Muscle of arm (tissue), 12 donors: ENCODE data around the gene TTC39B. TPM values are rescaled to one million over a fixed set of nuclear protein-coding genes. Genes with fewer than 3 reads are reported as not detected.

Experiments used
- DNase-seq: peaks from one replicate; pipeline ENCODE4 v3.0.0-alpha.2; 2013
- polyA plus RNA-seq, 12 donors: library from polyadenylated mRNA; unstranded; fragments of 120-200 nt; gene quantifications; one replicate each; pipeline ENCODE4 v1.2.1, GENCODE V29; 2013; ENCODE audit not compliant: insufficient read length in 12 of 12

Gene TTC39B
- polyA plus RNA-seq, 12 donors, result 2.0 to 6.3 (median 2.8) TPM; not detected in 1

- DNase-seq, result no peak
These were observed 126.9 kb downstream of the TTC39B start for GRCh38 chr9:15180124-15180523.

DNA sequence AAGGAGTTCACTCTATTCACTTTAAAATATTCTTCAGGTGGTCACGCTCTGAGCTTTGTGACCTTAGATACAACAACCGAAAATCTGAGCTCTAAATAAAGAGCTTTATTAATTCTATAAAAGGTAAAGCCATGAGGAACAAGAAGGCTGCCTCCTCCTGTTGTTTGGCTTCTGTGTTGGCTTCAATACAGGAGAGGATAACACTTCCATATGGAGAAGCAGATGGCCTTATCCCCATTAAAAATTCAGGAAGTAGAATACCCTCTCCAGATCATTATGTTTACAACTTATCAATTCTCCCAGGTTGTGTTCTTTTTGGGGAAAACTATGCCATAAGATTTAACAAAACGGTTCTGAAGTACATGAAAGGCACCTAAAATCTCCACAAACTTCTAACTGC is 128.4 kb downstream of the TTC39B start:
- DNase-seq, result no peak

DNA sequence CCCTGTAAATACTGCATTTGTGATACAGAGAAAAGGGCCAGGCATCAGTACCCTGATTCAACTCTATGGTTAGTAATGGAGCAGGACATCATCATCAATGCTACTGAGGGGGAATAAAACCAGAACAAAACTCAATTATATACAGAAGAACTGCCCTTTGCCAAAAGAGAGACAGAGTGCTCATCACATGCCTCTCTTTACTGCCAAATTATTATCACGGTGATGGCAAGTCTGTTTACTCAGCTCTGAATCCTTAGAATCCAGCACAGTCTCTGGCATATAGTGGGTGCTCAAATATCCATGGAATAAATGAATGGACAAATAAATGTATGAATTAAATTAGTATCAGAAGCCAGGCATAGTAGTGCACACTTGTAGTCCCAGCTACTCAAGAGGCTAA is 130.2 kb downstream of the TTC39B start:
- DNase-seq, result no peak

DNA sequence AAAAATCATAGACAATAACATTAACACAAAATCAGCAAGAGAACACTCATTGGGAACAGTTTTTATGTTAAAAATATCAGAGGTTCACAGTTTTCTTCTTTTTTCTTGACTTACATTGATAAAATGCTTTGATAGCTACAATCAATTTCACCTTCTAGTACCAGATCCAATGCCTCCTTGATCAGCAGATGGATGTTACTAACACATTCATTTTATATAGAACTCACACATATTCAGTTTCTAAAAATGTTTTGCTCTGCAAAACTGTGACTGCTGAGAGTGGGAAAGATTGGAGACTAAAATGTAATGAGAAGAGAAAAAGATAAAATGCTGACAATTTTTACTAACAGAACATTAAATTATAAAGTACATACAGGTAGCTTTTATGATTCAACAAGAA is 143.1 kb downstream of the TTC39B start:
- DNase-seq, result no peak

DNA sequence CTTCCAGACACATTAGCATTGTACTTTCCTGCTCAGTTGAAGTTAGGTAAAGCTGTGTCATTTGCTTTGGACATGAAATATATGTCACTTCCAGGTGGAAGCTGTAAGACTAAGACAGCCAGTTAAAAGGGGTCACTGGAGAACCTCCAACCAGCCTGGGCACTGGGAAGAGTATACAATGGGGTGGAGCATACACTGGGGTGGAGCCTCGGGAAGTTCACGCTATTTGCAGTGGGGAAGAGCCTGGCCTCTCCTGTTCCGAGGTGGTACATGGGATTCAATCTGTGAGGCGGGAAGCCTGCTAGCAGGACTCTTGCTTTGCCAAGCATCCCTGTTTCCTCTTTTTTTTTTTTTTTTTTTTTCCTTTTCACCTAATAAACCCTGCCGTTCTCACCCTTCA is 145.3 kb downstream of the TTC39B start:
- no peak for DNase-seq

DNA sequence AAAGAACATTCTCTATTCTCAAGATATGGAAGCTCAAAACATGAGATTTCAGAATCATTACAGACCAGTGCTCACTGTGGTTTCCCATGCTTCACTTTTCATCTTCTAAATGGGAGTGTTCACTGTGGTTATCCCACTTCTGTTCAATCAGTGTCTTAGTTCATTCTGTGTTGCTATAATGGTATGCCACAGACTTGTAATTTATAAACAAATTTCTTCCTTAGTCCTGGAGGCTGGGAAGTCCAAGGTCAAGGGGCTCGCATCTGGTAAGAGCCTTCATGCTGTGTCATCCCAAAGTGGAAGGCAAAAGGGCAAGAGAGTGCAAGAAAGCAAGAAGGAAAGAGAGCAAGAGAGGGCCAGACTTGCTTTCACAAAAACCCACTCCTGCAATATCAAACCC is 146.3 kb downstream of the TTC39B start:
- DNase-seq, result no peak

- no peak for DNase-seq
These were observed 149.0 kb downstream of the TTC39B start for GRCh38 chr9:15158064-15158463.

DNA sequence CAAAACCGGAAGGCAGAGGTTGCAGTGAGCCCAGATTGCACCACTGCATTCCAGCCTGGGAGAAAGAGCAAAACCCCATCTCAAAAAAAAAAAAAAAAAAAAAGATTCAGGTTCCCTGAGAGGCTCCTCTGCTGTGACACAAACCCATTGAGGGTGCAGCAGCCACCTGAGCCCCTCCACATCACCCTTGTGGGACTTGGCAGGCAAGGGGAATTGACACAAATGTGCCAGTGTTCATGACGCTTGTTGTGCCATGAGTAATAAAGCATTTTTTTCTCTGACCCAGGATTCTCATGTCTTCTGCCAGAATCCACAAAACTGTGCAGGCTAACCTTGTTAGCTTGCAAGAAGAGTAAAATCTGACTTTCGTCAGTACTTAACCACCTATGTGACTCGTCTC is 149.6 kb downstream of the TTC39B start:
- DNase-seq, result no peak

GRCh38 chr9:15156241-15156640 is 150.8 kb downstream of the TTC39B start:
- no peak for DNase-seq

DNA sequence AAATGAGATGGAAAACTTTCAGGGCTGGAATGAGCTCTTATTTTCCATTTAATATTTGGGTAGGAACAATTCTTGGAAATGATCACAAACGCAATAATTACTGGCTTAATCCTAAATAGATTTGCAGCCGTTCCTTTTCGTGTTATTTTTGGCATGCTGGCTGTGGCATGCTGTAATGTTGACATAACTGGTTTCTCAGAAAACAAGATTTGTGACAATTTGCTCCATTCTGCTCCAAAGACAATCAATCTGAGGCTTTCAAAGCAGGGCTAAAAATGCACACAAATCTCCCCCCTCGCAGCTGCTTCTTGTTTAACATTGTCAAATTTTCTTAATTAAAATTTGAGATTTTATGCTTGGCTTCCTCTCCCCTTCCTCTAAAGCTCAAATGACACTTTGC is 151.2 kb downstream of the TTC39B start:
- DNase-seq, result peak; percentile 82

DNA sequence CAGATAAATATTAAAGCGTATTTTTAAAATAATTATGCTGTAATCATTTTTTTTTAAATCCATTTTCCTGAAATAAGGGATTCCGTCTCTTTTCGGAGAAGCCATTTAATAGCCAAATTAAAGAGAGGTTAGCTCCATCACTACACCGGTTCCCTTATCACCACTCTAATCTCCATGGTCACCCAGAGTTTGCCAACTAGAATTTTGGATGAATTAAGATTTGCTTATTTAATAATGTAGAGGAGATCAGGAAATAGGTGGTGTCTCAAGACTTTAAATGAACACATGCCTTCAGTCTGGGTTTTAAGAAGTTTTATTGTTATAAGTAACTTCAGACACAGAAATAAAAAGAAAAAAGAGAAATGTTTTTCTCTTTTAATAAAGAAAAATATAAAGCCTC is 151.7 kb downstream of the TTC39B start:
- DNase-seq, result no peak

- DNase-seq, result no peak
These were observed 152.3 kb downstream of the TTC39B start for GRCh38 chr9:15154677-15155076.

GRCh38 chr9:15153961-15154360 is 153.1 kb downstream of the TTC39B start:
- peak; percentile 37 for DNase-seq

DNA sequence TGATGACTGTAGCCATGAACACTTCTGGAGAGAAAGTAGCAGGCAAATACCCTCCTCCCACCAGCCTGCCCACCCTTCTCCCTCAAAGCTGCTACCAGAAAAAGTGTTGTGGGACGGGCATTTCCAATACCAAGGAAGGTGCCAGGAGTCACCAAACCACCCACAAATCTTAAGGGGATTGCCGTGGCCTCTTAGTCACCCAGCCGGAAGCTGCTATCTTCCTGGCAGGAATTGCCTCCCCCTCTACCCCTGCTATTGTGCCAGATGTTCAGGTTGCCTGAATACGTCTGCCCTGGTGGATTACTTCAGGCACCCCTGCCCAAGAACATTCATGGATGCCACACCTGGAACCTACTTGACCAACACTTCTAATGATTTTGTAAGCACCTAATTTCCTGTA is 156.1 kb downstream of the TTC39B start:
- no peak for DNase-seq

GRCh38 chr9:15149450-15149849 is 157.6 kb downstream of the TTC39B start:
- DNase-seq, result no peak

GRCh38 chr9:15146268-15146700 is 160.7 kb downstream of the TTC39B start:
- DNase-seq, result no peak

- DNase-seq, result no peak
These were observed 162.4 kb downstream of the TTC39B start for GRCh38 chr9:15144622-15145061.

DNA sequence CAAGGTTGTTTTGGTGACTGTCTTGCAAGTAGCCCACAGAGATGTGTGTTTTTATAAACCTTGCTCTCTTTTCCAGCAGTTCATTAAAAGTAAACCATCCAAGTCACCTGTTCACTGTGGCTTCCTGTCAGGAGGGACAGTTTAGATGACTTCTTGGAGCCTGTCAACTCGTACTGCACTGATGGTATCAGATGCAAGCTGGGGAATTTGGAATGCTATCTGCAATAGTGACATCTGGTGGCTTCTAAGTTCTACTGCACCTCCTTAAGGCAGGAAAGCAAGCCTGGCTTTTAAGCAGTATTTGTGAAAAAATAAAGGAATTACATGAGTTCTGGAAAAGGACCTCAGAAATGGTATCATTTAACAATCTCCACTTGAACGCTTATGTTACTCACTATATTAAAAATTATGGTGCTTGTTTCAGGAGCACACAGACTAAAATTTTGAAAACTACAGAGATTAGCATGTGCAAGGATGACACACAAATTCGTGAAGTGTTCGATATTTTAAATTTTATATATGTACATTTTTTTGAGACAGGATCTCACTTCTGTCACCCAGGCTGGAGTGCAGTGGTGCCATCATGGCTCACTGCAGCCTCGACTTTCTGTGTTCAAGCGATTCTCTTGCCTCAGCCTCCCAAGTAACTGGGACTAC is 164.0 kb downstream of the TTC39B start:
- peak; percentile 60 for DNase-seq

DNA sequence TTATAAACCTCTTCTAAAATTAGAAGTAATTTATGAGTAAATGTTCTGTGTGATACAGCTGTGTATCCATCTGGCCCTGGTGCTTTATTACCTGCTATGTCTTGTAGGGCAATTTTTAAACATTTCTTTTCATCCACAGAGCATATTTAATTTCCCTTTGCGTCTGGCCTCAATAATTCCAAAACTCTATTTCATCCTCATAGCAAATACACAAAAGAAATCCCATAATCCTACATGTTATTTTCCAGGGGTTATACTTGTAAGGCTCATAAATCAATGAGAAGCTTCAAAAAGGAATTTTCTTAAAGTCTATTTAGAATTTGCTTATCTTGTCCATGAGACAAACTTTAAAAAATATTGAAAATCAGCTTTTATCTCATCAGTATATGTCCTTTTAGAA is 167.0 kb downstream of the TTC39B start:
- no peak for DNase-seq

- DNase-seq, result no peak
These were observed 167.5 kb downstream of the TTC39B start for GRCh38 chr9:15139469-15139868.

- DNase-seq, result no peak
These were observed 168.7 kb downstream of the TTC39B start for GRCh38 chr9:15138357-15138686.

GRCh38 chr9:15137658-15138356 is 169.2 kb downstream of the TTC39B start:
- DNase-seq, result no peak

- DNase-seq, result no peak
These were observed 169.9 kb downstream of the TTC39B start for GRCh38 chr9:15137089-15137488.

DNA sequence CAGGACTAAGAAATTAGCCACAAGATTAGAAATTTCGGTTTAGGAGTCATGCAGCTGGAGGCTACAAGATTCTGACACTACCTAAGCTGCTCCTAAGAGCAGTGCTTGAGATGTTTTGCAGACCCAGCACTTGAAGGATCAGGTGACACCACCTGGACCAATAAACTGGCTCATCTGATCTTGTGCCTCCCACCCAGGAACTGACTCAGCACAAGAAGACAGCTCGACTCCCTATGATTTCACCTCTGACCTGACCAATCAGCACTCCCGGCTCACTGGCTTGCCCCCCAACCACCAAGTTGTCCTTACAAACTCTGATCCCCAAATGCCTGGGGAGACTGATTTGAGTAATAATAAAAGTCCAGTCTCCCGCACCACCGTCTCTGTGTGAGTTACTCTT is 170.4 kb downstream of the TTC39B start:
- DNase-seq, result no peak
